Measurements from ENCODE around the gene ZC2HC1C.
"Not testable (repeated sequence)": the region's sequence is repeated elsewhere in the genome, so short reads cannot be mapped to it uniquely, and the experiment has no call there.

ZC2HC1C gene

GRCh38 chr14:75053396-75054291 is 15.8 kb upstream of the ZC2HC1C start:
- no peak for DNase-seq

- no peak for DNase-seq
These were observed 15.0 kb upstream of the ZC2HC1C start for GRCh38 chr14:75054421-75054820.

GRCh38 chr14:75059642-75060041 is 9.8 kb upstream of the ZC2HC1C start:
- DNase-seq, result no peak

- DNase-seq, result no peak
These were observed 9.0 kb upstream of the ZC2HC1C start for GRCh38 chr14:75060420-75060819.

GRCh38 chr14:75063013-75063412 is 6.4 kb upstream of the ZC2HC1C start:
- DNase-seq, result no peak

GRCh38 chr14:75063491-75064204 is 5.8 kb upstream of the ZC2HC1C start, which contains the start of gene ACYP1:
ACYP1 (minus strand) TSS chr14:75064024; CDS start chr14:75063553, 471 bp downstream.
- peak; percentile 28 to 94 (median 86) for DNase-seq

- DNase-seq, result no peak
These were observed 5.3 kb upstream of the ZC2HC1C start for GRCh38 chr14:75064205-75064567.

GRCh38 chr14:75066691-75067090 is 2.8 kb upstream of the ZC2HC1C start:
- DNase-seq, result no peak

- DNase-seq, result no peak
These were observed 2.2 kb upstream of the ZC2HC1C start for GRCh38 chr14:75067212-75067611.

GRCh38 chr14:75067765-75068164 is 1.7 kb upstream of the ZC2HC1C start:
- not testable (repeated sequence) for DNase-seq

- DNase-seq, result no peak
These were observed 934 bp upstream of the ZC2HC1C start for GRCh38 chr14:75068294-75069120.

GRCh38 chr14:75069811-75070145 is 337 bp downstream of the ZC2HC1C start:
- DNase-seq, result peak in 3 of 58 donors; percentile 39 to 67 (median 45)

- DNase-seq, result no peak
These were observed 942 bp downstream of the ZC2HC1C start for GRCh38 chr14:75070383-75070782.

- no peak for DNase-seq
These were observed 8.4 kb downstream of the ZC2HC1C start for GRCh38 chr14:75077794-75078193.

- DNase-seq, result no peak
These were observed 10.1 kb downstream of the ZC2HC1C start for GRCh38 chr14:75079521-75079920.

GRCh38 chr14:75081660-75082229 is 12.3 kb downstream of the ZC2HC1C start:
- DNase-seq, result no peak

- no peak for DNase-seq
These were observed 13.8 kb downstream of the ZC2HC1C start for GRCh38 chr14:75083271-75083670.

GRCh38 chr14:75084513-75084912 is 15.1 kb downstream of the ZC2HC1C start:
- DNase-seq, result peak in 2 of 58 donors; percentile 1 to 7

GRCh38 chr14:75088153-75088552 is 18.7 kb downstream of the ZC2HC1C start:
- no peak for DNase-seq

- peak in 25 of 58 donors; percentile 1 to 68 (median 19) for DNase-seq
These were observed 19.3 kb downstream of the ZC2HC1C start for GRCh38 chr14:75088566-75089373.

Measured in anterior cingulate cortex (tissue), 58 donors.